CD4-positive, alpha-beta T cell treated with Interleukin-10 for 1 hour (primary cell): Measurements from ENCODE around the gene CRAMP1.
"Not testable (repeated sequence)": the region's sequence is repeated elsewhere in the genome, so short reads cannot be mapped to it uniquely, and the experiment has no call there.

ENCODE experiments used
- DNase-seq: peaks from one replicate; pipeline ENCODE4 v3.0.0-alpha.2; 2020

CRAMP1 gene

GRCh38 chr16:1690810-1691209 is 78.7 kb downstream of the CRAMP1 start:
- DNase-seq: no peak

DNA sequence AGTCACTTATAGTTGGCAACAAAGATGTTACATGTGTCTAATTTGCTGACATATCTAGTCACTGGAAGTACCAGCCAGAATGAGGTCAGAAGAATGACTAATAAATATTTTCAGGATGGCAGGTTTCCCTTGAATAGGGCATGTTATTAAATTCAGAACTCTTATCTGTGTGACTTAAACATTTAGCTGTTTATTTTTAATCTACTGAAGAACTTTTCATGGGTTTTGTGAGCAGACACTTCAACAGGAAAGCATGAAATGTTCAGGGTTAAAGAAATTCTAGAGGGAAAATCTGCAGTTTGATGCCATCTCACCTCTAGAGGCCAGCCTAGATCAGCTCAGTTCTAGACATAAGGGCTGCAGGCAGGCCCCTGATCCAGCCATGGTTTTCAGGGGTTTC is 79.1 kb downstream of the CRAMP1 start:
- no peak for DNase-seq

DNA sequence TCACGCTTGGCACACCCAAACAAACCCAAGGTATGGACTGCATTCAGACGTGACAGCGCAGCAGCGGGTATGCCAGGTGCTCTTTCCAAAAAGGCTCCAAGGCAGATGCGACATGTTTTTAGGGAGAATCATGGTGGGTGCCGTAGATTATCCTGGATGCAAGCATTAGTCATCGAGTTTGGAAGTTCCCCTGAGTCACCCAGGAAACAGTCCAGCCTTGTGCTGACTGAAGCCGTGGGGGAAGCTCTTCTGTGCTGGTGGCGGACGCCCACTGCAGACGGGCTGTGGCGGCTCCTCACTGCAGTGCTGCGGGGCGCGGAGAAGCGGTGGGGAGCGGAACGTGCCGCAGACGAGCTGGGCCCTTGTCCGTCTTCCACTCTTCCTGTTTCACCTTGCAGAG is 79.8 kb downstream of the CRAMP1 start:
- no peak for DNase-seq

GRCh38 chr16:1696863-1697262 is 84.7 kb downstream of the CRAMP1 start:
- DNase-seq: no peak

DNA sequence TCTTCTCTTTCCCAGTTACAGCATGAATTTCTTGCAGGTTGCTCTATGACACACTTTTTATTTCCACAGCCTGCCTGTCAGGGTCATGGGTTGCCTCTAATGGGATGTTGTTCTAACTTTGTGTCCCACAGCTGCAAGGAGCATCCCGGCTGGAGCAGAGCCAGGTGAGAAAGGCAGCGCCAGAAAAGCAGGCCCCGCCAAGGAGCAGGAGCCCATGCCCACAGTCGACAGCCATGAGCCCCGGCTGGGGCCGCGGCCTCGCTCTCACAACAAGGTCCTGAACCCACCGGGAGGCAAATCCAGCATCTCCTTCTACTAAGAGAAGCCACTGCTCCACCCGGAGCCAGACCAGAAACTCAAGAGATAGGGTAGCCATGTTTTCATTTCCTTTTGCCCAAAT is 86.5 kb downstream of the CRAMP1 start:
- DNase-seq: no peak

DNA sequence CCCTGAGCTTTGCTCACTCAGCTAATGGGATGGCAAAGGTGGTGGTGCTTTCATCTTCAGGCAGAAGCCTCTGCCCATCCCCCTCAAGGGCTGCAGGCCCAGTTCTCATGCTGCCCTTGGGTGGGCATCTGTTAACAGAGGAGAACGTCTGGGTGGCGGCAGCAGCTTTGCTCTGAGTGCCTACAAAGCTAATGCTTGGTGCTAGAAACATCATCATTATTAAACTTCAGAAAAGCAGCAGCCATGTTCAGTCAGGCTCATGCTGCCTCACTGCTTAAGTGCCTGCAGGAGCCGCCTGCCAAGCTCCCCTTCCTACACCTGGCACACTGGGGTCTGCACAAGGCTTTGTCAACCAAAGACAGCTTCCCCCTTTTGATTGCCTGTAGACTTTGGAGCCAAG is 88.1 kb downstream of the CRAMP1 start:
- DNase-seq: no peak

- no peak for DNase-seq
Measured at GRCh38 chr16:1701216-1701878, 89.2 kb downstream of the CRAMP1 start.

- DNase-seq: peak; percentile 44
Measured at GRCh38 chr16:1705324-1705687, 93.1 kb downstream of the CRAMP1 start.

DNA sequence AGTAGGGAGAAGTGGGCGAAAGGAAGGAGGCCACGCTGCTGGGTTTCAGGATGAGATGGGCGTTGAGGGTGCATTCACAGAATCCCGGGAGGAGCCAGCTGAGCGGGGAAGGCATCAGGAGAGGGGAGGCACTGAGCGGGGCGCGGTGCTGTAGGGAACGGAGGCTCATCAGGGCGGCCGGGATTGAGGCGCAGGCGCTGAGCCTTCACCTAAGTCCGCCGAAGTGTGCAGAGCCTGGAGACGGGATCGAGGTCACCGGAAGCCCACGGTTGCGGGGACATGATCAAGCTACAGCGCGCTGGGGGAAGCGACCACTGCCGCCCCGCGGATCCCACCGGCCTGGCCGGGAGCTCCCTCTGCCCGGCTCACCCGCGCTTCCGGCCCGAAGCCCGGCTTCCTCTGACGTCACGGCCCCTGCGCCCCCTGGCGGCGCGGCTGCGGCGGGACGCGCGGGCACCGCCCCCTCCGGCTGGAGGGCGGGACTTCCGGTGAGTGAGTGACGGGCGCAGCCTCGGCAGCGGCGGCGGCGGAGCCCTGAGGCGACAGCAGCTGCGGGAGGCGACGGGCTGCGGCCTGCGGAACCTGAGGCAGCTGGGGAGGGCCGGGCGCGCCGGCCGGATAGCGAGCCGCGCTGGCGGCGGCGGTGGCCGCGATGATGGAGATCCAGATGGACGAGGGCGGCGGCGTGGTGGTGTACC is 93.7 kb downstream of the CRAMP1 start, which contains the start of gene MAPK8IP3:
MAPK8IP3 (plus strand) TSS at position 508 of the 698 bp plus-strand sequence; CDS start at position 653, 145 bp downstream.
- peak; percentile 95 for DNase-seq

DNA sequence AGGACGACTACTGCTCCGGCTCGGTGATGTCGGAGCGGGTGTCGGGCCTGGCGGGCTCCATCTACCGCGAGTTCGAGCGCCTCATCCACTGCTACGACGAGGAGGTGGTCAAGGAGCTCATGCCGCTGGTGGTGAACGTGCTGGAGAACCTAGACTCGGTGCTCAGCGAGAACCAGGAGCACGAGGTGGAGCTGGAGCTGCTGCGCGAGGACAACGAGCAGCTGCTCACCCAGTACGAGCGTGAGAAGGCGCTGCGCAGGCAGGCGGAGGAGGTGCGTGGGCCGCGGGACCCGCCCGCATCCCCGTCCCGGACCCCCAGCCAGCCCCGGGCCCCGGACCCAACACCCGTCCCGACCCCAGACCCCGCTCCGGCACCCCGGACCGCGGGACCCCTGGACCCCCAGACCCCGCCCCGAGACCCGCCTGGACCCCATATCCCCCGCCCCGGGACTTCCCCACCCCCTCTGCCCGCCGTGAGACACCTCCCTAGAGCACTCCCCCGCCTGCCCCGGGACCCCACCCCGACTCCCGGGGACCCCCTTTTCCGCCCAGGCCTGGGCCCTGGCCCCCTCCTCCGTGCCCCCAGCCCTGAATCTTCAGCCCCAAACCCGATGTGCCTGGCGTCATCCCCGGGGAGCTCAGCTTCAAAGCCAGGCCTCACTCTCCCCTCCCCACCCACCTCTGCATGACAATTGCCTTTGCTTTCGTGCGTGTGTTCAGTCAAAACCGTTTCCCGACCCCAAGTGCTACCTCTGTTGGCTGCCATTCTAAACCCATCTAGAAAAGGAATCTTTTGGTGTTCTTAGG is 94.4 kb downstream of the CRAMP1 start:
- DNase-seq: peak; percentile 44

DNA sequence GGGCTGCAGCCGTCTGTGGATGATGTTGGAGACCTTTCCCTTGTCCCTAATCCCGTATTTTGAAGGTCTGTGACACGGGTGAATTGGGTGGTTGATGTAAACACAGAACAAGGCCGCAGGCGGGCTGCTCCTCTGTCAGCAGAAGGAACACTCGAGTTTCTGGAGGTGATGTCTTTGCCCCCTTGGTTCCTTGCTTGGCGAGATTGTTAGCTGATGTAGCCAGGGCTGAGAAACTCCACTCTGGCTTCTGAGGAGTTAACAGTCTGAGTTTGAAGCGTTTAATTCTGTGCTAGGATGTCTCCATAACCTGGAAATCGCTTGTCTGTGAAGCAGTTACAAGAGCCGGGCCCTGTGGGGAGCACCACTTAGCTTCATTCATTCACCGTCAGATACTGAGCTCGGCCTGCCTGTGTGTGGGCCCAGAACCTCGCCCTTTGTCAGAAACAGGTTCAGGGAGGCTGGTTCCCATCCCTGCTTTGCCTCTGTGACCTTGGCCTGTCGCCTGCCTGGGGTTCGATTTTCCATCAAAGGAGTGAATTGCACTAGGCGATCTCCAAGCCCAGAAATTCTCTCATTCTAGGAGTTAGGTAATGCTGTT is 95.1 kb downstream of the CRAMP1 start:
- no peak for DNase-seq

- no peak for DNase-seq
Measured at GRCh38 chr16:1708083-1708767, 96.1 kb downstream of the CRAMP1 start.

- DNase-seq: no peak
Measured at GRCh38 chr16:1708768-1709180, 96.6 kb downstream of the CRAMP1 start.

GRCh38 chr16:1709356-1709755 is 97.2 kb downstream of the CRAMP1 start:
- no peak for DNase-seq

- DNase-seq: no peak
Measured at GRCh38 chr16:1710811-1711507, 98.8 kb downstream of the CRAMP1 start.

- DNase-seq: no peak
Measured at GRCh38 chr16:1712791-1713261, 100.7 kb downstream of the CRAMP1 start.

DNA sequence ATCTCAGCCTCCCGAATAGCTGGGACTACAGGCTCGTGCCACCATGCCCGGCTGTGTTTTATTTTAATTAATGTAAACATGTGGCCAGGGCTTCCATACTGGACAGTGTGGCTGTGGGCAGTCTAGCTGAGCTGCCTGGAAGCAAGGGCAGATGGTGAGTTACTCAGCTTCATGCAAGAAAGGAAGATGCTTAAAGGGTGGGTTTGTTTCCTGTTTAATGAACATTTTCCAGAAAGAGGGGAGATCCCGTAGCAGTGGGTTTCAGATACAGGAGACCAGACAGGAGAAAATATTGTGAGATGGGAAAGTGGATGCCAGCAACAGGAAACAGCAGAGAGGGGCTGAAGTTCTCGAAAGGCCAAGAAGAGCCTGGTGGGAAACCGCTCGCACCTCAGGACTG is 101.2 kb downstream of the CRAMP1 start:
- DNase-seq: no peak

DNA sequence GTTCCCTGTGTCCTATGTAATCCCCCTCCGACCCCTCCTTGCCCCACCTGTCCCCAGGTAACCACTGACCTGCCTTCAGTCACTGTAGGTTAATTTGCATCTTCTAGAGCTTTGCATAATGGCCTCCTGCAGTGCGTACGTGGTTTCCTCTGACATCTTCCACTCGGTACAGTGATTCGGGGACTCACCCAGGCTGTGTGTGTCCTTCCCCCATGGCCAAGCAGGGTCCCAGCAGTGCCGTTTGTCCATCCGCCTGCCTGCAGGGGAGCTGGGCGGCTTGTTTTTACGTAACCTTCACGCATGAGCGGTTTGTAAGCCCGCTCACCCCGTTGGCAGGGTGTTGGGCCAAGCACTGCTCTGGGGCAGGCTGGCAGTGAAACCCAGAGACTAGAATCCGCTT is 101.8 kb downstream of the CRAMP1 start:
- DNase-seq: no peak

GRCh38 chr16:1715220-1715619 is 103.1 kb downstream of the CRAMP1 start:
- no peak for DNase-seq

DNA sequence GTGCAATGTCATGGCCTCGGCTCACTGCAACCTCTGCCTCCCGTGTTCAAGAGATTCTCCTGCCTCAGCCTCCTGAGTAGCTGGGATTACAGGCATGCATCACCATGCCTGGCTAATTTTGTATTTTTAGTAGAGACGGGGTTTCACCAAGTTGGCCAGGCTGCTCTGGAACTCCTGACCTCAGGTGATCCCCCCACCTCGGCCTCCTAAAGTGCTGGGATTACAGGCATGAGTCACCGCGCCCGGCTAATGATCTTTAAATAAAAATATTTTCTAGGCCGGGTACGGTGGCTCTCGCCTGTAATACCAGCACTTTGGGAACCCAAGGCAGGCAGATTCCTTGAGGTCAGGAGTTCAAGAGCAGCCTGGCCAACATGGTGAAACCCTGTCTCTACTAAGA is 106.1 kb downstream of the CRAMP1 start:
- not testable (repeated sequence) for DNase-seq

GRCh38 chr16:1719559-1720229 is 107.5 kb downstream of the CRAMP1 start:
- not testable (repeated sequence) for DNase-seq
